Retinal pigment epithelial cell (primary cell): Measurements from ENCODE around the gene EML4.

ENCODE experiments used
- DNase-seq: peaks from one replicate; pipeline ENCODE4 v3.0.0-alpha.2; 2010; ENCODE audit warnings: low read depth
- H3K4me3 ChIP-seq: 2 replicates; pipeline ENCODE4 v1.5.1; 2011; ENCODE audit warnings: mild to moderate bottlenecking, low read length, control low read depth, moderate library complexity
- TF ChIP-seq, protein P1 (sequence below): conservative IDR thresholded peaks from 2 replicates; pipeline ENCODE4 v1.5.1; 2011; ENCODE audit warnings: low read depth, low read length, control low read depth, inconsistent platforms

Gene EML4

DNA sequence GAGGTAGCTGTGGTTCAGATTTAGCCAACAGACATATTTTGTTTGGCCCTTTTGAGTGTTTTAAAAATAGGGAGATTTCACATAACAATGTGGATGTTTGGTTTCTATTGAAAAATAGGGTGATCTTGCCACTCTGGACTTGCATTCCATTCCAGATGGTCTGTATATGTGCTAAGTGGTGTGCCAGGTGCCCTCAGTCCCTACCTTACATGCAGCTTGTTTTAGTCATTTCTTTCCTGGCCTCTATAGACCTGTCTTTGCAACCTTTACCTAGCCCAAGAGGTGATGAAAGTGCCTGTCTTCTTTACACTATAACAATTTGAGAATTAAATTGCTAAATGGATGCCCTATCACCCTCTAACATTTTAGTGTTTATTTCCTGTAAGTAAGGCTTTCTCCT lies 11.1 kb downstream of the EML4 start:
- no peak for DNase-seq
- TF ChIP-seq, protein P1, sequence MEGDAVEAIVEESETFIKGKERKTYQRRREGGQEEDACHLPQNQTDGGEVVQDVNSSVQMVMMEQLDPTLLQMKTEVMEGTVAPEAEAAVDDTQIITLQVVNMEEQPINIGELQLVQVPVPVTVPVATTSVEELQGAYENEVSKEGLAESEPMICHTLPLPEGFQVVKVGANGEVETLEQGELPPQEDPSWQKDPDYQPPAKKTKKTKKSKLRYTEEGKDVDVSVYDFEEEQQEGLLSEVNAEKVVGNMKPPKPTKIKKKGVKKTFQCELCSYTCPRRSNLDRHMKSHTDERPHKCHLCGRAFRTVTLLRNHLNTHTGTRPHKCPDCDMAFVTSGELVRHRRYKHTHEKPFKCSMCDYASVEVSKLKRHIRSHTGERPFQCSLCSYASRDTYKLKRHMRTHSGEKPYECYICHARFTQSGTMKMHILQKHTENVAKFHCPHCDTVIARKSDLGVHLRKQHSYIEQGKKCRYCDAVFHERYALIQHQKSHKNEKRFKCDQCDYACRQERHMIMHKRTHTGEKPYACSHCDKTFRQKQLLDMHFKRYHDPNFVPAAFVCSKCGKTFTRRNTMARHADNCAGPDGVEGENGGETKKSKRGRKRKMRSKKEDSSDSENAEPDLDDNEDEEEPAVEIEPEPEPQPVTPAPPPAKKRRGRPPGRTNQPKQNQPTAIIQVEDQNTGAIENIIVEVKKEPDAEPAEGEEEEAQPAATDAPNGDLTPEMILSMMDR = no peak
- H3K4me3 ChIP-seq = no peak overlapping the region

DNA sequence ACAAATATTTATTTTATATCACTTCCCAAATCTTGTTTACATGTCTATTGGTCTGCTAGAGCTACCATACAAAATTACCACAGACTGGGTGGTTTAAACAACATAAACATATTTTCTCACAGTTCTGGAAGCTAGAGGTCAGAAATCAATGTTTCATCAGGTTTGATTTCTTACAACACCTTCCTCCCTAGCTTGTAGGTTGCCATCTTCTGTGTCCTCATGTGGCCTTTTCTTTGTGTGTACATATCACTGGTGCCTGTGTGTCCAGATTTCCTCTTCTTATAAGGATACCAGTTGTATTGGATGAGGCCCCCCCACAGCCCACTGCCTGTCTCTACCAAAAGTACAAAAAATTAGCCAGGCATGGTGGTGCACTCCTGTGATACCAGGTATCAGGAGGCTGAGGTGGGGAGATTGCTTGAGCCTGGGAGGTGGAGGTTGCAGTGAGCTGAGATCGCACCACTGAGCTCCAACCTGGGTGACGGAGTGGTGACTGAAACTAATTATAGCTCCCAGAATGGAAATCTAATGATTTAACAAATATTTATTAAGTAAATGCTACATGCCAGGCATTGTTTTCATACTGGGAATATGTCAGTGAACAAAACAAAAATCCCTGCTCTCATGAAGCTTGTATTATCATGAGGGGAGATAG lies 13.6 kb downstream of the EML4 start:
- no peak for DNase-seq
- H3K4me3 ChIP-seq = no peak overlapping the region
- TF ChIP-seq, protein P1 = no peak

DNA sequence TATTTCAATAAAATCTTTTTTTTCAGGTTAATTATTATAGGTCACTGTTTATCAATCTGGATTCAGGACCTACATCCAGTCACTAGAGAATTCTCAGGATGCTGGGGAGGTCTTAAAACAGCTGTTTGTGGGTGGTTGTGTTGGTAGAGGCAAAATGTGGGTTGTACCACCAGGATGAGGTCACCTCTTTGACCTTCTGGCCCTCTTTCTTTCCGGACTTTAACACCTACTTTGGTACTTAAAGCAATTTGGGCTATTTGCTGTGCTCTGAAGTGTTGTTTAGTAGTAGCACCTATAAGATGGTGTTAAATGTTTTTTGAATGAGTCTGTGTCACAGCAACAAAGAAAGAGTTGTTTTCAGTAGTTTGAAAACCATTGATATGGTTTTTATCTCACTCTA lies 14.6 kb downstream of the EML4 start:
- no peak overlapping the region for H3K4me3 ChIP-seq
- no peak for DNase-seq
- TF ChIP-seq, protein P1 = no peak

DNA sequence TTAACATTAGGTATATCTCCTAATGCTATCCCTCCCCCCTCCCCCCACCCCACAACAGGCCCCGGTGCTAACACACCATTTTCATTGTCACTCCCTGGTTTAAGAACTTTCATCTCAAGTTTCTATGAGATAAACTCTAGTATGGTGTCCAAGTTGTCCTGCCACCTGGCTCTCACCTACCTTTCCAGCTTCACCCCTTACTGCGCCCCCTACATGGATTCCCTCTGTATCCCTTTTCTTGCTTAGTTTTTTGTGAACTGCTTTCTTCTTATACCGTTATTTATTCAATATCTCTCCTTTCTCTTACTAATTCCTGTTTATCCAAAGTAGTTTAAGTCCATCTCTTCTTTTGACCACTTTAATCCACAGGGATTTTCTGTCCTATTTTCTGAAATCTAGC lies 15.2 kb downstream of the EML4 start:
- DNase-seq = no peak
- TF ChIP-seq, protein P1 = no peak
- H3K4me3 ChIP-seq = no peak overlapping the region

DNA sequence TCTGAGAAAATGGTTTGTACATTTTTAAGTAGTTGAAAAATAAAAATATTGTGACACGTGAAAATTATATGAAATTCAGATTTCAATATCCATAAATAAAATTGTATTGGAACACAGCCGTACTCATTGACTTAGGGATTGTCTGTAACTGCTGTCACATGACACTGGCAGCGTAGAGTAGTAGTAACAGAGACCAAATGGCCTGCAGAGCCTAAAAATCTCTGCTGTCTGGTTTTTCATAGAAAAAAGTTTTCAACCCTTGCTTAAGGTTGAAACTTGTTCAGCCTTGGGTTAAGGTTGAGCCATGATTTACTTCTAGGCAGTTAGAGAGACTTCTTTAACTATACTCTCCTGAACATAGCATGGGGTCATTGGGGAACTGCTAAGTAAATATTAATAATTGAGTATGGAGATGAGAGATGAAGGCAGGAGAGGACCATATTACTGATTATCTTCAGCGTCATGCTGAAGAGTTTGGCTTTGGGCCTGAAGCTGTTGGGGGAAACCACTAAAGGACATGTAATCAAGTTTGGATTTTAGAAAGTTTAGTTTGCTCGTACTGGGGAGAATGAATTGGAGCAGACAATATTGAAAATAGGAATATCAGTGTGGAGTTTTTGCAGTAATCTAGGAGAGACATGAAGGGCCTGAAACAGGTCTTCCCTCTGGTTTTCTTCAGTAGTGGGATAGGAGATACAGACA lies 16.2 kb downstream of the EML4 start:
- DNase-seq = no peak
- H3K4me3 ChIP-seq = no peak overlapping the region
- TF ChIP-seq, protein P1 = no peak

DNA sequence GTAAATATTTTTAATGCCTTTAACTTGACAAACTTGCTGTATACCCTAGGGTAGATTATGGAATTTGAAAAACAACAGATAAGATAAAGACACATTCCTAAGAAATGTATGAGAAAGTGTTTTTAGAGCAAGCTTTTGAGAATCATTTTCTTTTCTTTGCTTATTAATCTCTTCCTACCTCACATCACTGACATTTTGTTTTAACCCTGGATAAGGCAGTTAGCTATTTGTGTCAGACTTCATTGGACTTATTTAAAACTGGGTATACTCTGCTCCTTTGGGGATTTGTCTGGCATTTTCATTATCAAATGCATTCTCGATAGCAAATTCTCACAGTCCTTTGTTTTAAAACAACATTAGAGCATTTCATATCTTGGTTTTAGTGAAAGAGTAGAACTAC lies 17.2 kb downstream of the EML4 start:
- TF ChIP-seq, protein P1 = no peak
- no peak overlapping the region for H3K4me3 ChIP-seq
- DNase-seq = no peak
